Activated CD8-positive, alpha-beta memory T cell treated with anti-CD3 and anti-CD28 coated beads, Interleukin-2, amount 50 U/mL, for 1 hour (primary cell): ENCODE measurements around the gene TDRD9.
"Not testable (repeated sequence)": the region's sequence is repeated elsewhere in the genome, so short reads cannot be mapped to it uniquely, and the experiment has no call there.

Source experiments
- DNase-seq: peaks from one replicate; pipeline ENCODE4 v3.0.0-alpha.2; 2020; ENCODE audit errors: extremely low read depth

TDRD9 gene

DNA sequence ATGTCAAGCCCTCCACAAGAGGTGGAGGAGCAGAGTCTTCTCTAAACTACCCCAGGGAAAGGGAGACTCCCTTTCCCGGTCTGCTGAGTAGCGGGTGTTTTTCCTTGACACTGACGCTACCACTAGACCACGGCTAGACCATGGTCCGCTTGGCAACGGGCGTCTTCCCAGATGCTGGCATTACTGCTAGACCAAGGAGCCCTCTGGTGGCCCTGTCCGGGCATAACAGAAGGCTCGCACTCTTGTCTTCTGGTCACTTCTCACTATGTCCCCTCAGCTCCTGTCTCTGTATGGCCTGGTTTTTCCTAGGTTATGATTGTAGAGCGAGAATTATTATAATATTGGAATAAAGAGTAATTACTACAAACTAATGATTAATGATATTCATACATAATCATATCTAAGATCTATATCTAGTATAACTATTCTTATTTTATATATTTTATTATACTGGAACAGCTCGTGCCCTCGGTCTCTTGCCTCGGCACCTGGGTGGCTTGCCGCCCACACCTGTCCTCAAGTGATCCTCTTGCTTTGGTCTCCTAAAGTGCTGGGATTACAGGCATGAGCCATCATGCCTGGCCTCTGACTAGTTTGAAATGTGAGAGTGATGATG, 52.5 kb downstream of the TDRD9 start:
- not testable (repeated sequence) for DNase-seq

DNA sequence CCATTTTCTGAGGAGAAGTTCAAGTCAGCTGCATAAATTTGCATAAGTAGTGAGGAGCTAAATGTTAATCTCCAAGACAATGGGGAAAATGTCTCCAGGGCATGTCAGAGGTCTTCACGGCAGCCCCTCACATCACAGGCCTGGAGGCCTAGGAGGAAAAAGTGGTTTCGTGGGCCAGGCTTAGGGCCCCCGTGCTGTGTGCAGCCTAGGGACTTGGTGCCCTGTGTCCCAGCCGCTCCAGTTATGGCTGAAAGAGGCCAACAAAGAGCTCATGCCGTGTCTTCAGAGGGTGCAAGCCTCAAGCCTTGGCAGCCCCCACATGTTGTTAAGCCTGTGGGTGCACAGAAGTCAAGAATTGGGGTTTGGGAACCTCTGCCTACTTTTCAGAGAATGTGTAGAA, 55.9 kb downstream of the TDRD9 start:
- DNase-seq = no peak

DNA sequence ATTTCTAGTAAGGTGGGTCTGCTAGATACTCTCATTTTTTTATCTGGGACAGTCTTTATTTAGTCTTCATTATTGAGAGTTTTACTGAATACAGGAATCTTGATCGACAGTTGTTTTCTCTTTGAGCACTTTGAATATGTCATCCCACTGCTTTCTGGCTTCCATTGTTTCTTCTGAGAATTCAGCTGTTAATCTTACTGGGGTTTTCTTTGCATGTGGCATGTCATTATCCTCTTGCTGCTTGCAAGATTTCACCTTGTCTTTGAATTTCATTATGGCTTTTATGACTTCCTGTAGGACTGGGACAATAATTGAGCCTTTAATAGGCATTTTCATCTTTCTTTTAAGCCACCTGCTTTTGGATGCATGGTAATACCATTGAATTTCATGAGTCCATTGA, 60.8 kb downstream of the TDRD9 start:
- DNase-seq = no peak

DNA sequence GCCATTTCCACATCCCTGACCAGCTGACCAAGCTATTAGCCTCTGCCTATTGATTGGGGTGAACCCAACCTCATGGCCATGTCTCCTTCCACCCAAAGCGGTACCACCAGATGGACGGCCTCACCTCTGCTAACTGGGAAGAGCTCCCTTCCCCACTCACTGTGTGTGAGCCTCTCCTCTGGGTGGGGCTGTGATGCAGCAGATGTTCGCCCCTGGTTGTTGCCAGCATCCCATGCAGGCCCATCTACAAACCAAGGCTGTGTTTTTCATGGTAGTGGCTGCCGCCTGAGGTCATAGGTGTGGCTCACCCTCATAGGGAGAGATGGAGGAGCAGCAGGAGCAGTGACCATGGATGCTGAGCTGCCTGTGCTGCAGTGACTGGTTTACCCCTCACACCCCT, 61.7 kb downstream of the TDRD9 start:
- no peak for DNase-seq

DNA sequence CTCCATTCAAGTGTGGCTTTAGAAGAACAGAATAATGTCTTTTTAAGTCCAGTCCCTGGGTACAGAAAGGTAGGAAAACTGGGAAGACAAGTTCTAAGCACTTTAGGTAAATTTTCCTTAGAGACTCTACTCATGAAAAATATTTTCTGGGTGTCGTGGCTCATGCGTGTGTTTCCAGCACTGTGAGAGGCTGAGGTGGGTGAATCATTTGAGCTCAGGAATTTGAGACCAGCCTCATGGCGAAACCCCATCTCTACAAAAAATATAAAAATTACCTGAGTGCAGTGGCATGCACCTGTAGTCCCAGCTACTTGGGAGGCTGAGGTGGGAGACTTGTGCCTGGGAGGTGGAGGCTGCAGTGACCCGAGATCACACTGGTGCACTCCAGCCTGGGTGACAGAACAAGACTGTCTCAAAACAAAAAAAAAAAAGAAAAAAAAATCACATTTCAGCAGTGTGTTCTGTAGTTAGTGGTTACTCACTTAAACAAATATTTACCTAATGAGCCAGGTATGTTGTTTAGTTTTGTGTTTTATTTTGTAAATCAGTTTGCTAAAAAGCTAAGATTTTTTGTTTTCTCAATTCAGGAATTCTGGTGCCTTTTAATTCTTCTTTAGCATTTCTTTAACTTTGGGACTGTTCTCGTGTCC, 66.4 kb downstream of the TDRD9 start:
- no peak for DNase-seq

DNA sequence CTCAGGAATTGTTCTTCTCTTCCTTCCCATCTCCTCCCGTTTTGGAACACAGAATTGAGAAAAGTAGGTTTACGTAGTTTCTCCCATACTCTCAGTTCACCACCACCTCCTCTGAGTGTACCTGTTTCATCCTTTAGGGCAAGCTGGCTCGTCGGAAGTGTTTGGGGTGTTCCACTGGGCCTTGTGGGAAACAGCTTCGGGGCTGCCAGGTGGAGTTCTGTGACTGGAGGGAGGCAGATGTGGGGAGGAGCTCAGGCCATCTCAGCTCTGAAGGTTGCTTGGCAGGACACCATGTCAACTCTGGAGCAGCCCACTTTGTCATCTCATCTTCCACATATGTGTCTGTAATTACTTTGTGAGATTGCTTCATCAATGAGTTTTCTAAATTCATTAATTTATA, 67.6 kb downstream of the TDRD9 start:
- DNase-seq = no peak

DNA sequence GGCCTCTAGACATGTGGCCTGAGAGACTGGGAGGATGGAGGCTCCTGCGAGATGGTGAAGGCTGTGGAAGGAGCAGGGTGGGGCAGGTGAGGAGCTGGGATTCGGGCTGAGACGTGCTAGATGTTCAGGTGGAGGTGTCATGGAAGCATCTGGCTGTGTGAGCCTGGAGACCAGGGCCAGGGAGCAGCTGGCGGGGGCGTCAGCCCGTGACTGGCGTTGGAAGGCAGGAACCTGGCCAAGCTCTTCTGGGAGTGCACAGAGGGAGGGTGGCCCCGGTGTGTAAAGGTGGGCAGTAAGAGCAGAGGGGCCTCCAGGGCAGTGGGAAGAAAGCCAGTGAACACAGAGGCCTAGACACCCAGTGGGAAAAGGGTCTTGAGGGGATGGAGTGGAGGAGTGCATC, 69.1 kb downstream of the TDRD9 start:
- DNase-seq = no peak

DNA sequence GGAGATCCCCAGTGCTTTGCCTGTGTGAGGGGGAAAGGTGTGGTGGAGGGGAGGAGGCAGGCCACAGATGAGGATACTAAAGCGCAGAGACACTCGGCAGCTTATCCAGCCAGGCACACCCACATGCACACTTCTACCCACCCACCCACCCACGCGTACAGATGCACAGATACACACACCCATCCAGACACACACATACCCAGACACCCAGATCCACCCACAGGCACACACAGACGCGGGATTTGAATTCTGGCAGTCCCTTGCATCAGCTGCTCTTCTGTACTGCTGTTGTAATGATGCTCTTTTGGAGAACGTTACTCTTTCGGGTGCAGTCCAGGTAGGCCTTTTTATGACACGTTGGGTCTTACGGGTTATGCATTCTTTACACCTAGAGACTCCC, 69.8 kb downstream of the TDRD9 start:
- DNase-seq = no peak

DNA sequence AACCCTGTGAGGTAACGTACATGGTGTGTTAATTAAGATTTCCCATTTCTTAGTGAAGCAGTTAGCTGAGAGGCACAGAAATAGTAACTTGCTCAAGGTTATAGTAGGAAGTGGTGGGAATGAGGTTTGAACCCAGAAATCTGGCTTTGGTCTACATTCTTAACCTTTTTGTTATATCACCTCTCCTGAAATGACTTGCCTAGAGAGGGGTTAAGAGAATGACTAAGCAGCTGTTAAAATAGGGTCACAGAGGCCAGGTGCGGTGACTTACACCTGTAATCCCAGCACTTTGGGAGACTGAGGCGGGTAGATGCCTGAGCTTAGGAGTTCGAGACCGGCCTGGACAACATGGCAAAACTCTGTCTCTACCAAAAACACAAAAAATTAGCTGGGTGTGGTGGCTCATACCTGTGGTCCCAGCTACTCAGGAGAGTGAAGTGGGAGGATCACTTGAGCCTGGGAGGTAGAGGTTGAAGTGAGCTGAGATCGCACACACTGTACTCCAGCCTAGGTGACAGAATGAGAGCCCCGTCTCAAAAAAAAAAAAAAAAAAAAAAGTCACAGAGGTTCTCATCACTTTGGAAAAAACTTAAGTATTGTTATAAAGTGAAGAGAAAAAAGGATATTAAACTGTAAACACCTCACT, 71.7 kb downstream of the TDRD9 start:
- DNase-seq = no peak

DNA sequence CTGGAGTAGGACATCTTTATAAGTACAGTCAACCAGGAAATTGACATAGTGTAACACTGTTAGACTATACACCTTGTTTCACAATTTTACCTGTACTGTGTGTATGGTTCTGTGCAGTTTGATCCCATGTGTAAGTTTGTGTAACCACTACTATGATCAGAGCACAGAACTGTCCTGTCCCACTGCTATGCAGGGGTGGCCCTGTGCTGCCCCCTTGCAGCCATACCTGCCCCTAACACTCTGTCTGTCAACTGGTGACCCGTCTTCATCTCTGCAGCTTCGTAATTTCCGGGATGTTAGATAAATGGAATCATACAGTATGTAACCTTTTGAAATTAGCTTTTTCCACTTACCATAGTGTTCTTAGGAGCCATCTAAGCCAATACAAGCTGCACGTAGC, 72.7 kb downstream of the TDRD9 start:
- no peak for DNase-seq

DNA sequence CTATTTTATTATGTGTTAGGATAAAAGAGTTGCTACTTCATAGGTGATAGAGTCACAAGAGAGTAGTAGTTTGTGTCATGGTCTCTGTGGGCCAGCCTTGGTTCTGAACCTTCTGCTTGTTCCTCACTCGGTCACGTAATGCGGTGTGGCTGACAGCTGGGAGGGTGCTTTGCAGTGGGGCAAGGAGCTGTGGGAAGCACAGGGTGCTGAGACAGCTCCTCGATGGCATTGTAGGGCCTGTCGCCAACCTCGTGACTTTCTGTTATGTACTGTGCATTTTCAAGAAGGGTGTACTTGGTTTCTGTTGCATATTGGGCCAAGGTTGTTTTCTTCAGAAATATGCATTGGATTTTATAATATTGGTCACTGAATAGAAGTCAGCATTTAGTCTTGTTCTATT, 75.4 kb downstream of the TDRD9 start:
- DNase-seq = no peak

DNA sequence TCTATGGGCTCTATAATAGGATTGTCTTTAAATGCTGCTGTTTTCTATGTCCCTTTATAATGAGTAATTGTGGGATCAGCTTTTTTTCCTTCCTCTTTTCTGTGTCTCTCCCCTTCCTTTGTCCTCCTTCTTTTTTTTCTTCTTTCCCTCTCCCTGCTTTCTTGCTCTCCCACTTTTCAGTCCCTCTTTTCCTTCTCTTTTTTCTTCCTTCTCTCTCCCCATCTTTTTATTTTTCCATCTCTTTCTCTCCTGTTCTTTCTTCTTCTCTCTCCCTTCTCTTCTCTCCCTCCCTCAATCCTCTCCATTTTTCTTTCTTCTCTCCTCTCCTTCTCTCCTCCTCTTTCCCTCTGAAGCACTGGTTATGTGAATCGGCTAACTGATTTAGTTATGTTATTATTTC, 76.6 kb downstream of the TDRD9 start:
- no peak for DNase-seq

DNA sequence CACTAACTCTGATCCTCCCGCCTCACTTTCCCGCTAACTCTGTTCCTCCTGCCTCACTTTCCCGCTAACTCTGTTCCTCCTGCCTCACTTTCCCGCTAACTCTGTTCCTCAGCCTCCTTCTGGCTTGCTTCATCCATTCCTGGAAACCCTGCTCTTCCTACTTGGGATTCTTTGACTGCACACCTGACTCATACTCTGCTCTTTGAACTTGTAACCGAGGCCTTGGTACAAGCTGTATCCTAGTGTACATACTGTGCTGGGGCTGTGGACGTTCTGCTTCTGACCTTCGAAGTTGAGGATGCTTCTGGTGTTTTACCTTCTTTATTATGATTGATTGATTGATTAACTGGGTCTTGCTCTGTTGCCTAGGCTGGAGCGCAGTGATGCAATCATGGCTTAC, 77.2 kb downstream of the TDRD9 start:
- no peak for DNase-seq

DNA sequence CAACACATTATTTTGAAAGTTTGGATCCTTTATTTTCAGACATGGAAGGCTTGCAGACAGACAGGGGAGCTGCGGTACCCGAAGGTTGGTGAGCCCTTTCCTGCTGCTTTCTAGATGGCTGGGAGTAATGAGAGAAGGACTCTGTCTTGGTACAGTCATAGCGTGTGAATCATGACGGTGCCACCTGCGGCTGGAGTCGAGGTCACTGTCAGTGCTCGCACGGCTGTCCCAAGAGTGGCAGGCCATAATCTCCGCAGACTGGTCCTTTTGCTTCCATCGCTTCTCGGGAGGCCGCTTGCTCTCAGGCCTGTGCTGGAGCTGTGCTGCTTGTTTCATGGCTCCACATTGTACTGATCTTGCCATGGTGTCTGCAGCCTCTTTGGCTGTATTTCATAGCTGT, 78.9 kb downstream of the TDRD9 start:
- no peak for DNase-seq

DNA sequence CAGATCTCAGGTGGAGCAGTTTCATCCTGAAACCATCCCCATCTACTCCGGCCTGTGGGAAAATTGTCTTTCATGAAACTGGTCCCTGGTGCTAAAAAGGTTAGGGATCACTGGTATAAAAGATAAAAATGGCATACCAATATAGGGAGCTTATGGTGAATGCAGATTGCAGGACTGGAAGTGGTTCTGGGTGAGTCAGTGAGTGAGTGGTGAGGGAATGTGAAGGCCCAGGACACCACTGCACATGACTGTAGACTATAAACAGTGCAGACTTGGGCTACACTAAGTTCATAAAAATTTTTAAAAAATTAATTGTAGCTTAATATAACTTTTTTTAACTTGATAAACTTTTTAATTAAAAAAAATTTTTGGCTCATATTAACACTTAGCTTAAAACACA, 81.0 kb downstream of the TDRD9 start:
- no peak for DNase-seq

DNA sequence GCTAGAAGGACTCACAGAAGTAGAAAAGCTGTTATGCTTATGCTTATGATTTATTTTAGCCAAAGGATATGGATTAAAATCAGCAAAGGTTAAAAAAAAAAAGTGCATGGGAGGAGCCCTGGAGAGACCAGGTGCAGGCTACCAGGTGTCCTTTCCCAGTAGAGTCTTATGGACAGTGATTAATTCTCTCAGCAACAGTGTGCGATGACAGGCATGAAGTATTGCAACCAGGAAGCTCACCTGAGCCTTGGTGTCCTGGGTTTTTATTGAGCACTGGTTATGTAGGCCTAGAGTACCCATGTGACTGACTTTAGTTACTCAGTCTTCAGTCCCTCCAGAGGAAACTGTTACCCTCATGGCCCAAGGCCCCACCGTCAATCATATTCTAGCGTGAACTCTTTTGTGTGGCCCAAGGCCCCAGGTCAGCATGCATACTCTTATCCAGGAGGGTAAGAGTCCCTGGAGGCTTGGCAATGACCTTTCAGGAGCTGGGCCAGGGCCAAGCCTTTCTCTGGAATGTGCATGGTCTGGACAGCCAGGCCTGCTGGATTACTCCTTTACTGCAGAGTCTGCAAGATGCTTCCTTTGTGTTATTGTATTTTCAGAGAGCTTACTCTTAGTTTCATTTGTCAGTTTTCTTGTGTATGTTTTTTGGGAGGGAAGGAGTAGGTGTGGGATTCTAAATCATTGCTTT, 83.7 kb downstream of the TDRD9 start:
- no peak for DNase-seq

DNA sequence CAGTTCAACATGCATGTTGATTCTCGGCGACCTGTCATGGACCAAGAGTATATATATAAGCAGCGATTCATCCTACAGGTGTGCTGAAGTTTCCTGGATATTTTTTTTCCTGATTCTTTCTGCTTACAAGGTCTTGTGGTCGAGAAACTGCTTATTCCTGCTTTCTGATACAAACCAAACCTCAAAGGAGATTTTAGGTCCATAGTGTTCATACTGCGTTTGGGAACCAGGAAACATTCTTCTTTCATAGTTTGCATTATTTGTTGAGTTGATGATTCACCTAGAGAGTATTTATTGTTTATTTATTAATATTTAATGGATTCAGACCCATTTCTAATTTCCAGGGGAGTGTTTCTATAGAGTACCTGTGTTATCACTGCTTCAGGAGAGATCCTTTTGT, 86.5 kb downstream of the TDRD9 start:
- DNase-seq = no peak

DNA sequence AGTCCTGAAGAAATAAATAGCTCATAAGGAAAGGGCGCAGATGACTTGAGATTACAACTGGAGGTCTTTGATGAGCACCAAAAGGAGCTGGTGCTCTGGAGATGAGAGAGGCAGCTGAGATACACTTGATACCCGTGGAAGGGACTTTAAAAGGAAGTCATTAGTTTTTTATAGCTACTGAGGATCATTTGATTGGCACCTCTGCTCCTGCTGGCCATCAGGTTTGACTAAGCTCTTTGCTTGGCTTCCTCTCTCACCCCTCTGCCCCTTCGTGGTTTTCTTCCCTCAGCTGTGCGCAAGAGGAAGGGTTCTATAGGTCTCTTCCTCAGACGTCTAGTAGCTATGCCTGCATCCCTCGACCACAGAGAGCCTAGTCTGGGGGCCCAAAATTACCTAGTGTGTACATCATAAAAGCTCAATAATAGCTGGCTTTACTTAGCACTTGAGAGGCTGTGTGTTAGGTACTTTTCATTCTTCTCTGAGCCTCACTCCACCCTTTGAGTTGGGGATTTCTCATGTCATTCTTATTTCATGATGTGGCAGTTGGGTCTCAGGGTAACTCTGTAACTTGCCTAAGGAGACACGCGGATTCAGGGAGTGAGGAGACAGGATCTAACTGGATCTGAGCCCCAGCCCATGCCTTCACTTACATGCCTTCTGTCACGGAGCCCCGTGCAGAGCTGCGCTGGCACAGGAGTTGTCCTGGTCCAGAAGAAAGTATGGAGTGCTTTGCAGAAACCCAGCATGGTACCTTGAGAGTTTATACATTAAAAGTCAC, 88.8 kb downstream of the TDRD9 start:
- DNase-seq = no peak

DNA sequence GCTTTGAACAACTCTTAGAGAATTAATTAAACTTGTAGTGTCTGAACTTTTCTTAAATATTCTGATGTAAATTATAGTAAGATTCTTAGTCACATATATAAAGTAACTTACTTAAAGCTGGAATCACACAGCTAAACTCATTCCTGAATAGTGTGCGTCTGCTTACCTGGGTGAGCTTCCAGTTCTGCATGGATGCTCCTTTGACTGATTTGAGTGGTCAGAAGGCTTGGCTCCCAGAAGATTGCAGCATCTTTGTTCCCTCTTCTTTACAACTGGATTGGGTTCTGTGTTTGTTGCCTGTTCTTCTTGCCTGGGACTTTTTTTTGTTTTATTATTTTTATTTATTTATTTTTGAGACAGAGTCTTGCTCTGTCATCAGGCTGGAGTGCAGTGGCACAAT, 90.8 kb downstream of the TDRD9 start:
- no peak for DNase-seq

DNA sequence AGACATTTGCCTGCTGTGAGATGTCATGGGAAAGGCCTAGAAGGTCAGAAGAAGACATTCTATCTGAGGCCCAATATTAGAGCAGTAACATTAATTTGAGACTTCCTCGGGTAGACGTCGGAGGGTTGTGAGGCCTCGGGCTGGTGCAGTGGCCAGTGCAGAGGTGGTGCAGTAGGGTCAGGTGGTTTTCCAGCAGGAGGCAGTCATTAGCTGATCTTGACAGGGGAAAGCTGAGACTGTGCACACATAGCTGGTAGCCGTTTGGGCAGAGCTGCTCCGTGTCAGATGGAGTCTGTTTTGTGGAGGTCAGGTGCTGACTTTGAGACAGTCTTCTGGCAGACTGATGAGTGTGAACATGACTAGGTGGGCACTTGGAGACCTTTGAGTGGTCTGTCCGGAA, 91.5 kb downstream of the TDRD9 start:
- DNase-seq = no peak

DNA sequence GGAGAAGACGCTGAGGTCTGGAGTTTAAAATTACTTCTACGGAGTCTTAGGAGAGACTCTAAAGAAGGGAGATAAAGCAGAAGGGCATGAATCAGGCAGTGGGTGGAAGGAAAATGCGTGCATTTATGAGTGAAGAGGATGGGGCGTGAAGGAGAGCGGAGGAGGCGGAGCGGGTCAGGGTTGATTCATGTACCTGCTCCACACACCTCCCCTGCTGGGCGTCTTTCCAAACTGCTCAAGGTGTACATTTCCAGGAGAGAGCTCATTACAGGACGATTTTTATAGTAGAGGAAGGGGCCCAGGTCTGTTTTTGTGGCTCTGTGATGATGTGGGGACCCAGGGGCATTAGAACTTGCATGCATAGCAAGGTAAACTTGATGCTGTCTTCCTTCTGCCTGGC, 92.2 kb downstream of the TDRD9 start:
- no peak for DNase-seq

DNA sequence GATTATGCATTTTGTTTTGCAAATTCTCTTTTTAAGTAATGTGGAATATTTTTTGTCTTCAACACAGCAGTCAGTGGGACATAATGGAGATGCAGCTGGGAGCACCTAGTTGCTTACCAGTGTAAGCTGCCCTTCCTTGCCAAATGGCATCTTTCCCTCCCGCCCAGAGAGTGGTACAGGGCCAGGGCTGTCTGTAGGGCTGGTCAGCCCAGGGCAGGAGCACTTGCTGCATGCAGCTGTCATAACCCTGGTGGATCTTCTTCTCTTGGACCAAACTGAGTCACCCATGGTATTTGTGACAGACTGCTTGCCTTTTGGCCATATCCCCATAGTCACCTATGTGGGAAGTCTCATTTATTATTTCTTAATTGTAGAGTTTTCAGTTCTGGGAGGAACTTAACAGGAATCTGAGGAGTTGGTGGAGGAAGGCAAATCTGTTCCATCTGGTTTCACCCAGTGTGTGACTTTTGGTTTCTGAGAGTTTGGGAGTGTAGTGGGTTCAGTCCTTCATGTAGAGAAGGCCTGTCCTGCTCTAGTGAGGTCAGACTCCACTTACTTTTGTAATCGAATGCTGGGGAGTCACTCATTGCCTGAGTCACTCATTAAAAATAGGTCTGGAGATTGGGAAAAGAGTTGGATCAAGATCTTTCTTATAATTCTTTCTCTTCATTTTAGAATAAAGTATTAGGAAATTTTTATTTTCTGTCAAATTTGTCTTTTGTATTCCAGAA, 95.2 kb downstream of the TDRD9 start:
- no peak for DNase-seq
